Activated gamma-delta T cell treated with Interleukin-2 at 50 U/mL for 16 hours (primary cell): ENCODE measurements around the gene CHIA.

ENCODE experiments used
- DNase-seq: peaks from one replicate; pipeline ENCODE4 v3.0.0-alpha.2; 2020

Gene CHIA

GRCh38 chr1:111290630-111291029 lies at the start of gene CHIA:
Gene CHIA, plus strand, starts transcription at chr1:111290851. Its CDS starts 19,617 bp downstream, at chr1:111310468.
- DNase-seq = no peak

GRCh38 chr1:111241797-111242196 lies 48.9 kb upstream of the CHIA start:
- DNase-seq = no peak

- no peak for DNase-seq
Measured at GRCh38 chr1:111242805-111243523, 47.7 kb upstream of the CHIA start.

GRCh38 chr1:111247125-111247838 lies 43.4 kb upstream of the CHIA start:
- DNase-seq = no peak

GRCh38 chr1:111249960-111250359 lies 40.7 kb upstream of the CHIA start:
- no peak for DNase-seq

- no peak for DNase-seq
Measured at GRCh38 chr1:111251570-111251969, 39.1 kb upstream of the CHIA start.

- no peak for DNase-seq
Measured at GRCh38 chr1:111252786-111253185, 37.9 kb upstream of the CHIA start.

GRCh38 chr1:111253876-111254275 lies 36.8 kb upstream of the CHIA start:
- no peak for DNase-seq

GRCh38 chr1:111256988-111257658 lies 33.5 kb upstream of the CHIA start:
- no peak for DNase-seq

GRCh38 chr1:111267801-111268508 lies 22.7 kb upstream of the CHIA start:
- no peak for DNase-seq

- no peak for DNase-seq
Measured at GRCh38 chr1:111269825-111270406, 20.7 kb upstream of the CHIA start.

GRCh38 chr1:111270771-111271463 lies 19.7 kb upstream of the CHIA start:
- no peak for DNase-seq

- no peak for DNase-seq
Measured at GRCh38 chr1:111271464-111271801, 19.2 kb upstream of the CHIA start.

GRCh38 chr1:111272081-111272480 lies 18.6 kb upstream of the CHIA start:
- no peak for DNase-seq

GRCh38 chr1:111274653-111275052 lies 16.0 kb upstream of the CHIA start:
- DNase-seq = no peak

GRCh38 chr1:111275079-111275478 lies 15.6 kb upstream of the CHIA start:
- no peak for DNase-seq

GRCh38 chr1:111275780-111276433 lies 14.7 kb upstream of the CHIA start:
- no peak for DNase-seq

- DNase-seq = no peak
Measured at GRCh38 chr1:111279144-111279543, 11.5 kb upstream of the CHIA start.

- DNase-seq = no peak
Measured at GRCh38 chr1:111280267-111280666, 10.4 kb upstream of the CHIA start.

GRCh38 chr1:111281411-111281810 lies 9.2 kb upstream of the CHIA start:
- no peak for DNase-seq

GRCh38 chr1:111283838-111284237 lies 6.8 kb upstream of the CHIA start:
- DNase-seq = no peak

GRCh38 chr1:111285879-111286278 lies 4.8 kb upstream of the CHIA start:
- no peak for DNase-seq
